ENCODE results near the gene GALNTL6.

- TF ChIP-seq CTCF (IDR thresholded peaks at IDR 0.05) = no peak
- TF ChIP-seq POLR2AphosphoS5 (IDR thresholded peaks at IDR 0.05) = no peak
- no peak for TF ChIP-seq POLR2A (IDR thresholded peaks at IDR 0.05)
- no peak for TF ChIP-seq EP300 (IDR thresholded peaks at IDR 0.05)
These were observed 1087.7 kb downstream of the GALNTL6 start for GRCh38 chr4:172900900-172901299.
